ENCODE measurements around the gene CALN1.

- TF ChIP-seq CTCF (IDR thresholded peaks at IDR 0.05) (no peak), POLR2A (IDR thresholded peaks at IDR 0.05) (no peak)
These were observed 77.4 kb downstream of the CALN1 start for GRCh38 chr7:72334698-72335097.

Data from heart left ventricle (tissue), 13 donors.